CD14-positive monocyte (primary cell): ENCODE data around the gene NLRC5. TPM values are rescaled to one million over a fixed set of nuclear protein-coding genes. Genes with fewer than 3 reads are reported as not detected.
A peak's percentile ranks its signal among the peaks of the same experiment; 100 is the strongest.

ENCODE experiments used
- DNase-seq, 3 donors: peaks; one replicate each; pipeline ENCODE4 v3.0.0-alpha.2; 2011 to 2022
- H2AFZ ChIP-seq: 2 replicates; pipeline ENCODE4 v1.6.0; 2012; ENCODE audit warnings: mild to moderate bottlenecking, low read depth, low read length, inconsistent platforms; ENCODE audit not compliant: insufficient read depth, poor library complexity, severe bottlenecking
- H3K27ac ChIP-seq, 2 donors: 1 replicate in 1 of 2; 2 replicates in 1 of 2; pipeline ENCODE4 v1.5.1; 2012 to 2013; ENCODE audit warnings: low read length in 2 of 2, control low read depth in 1 of 2, inconsistent platforms in 1 of 2, low read depth in 1 of 2, mild to moderate bottlenecking in 1 of 2
- H3K27me3 ChIP-seq, 2 donors: one replicate each; pipeline versions ENCODE4 v1.6.0 to v1.6.1; 2011 to 2013; ENCODE audit warnings: low read length in 2 of 2; ENCODE audit not compliant: control insufficient read depth in 2 of 2, insufficient read depth in 2 of 2
- H3K36me3 ChIP-seq, 2 donors: replicated peaks in 1 of 2; 1 replicate in 1 of 2; 2 replicates in 1 of 2; pipeline versions ENCODE4 v1.5.1 to v1.6.1; 2012 to 2013; ENCODE audit warnings: low read length in 2 of 2, control low read depth in 1 of 2, inconsistent platforms in 1 of 2, mild to moderate bottlenecking in 1 of 2; ENCODE audit not compliant: insufficient read depth in 2 of 2, control insufficient read depth in 1 of 2
- H3K4me1 ChIP-seq, 2 donors: 1 replicate in 1 of 2; 2 replicates in 1 of 2; pipeline versions ENCODE4 v1.5.1 to v1.6.1; 2012 to 2013; ENCODE audit warnings: low read length in 2 of 2, control low read depth in 1 of 2, inconsistent platforms in 1 of 2, mild to moderate bottlenecking in 1 of 2, moderate library complexity in 1 of 2; ENCODE audit not compliant: insufficient read depth in 2 of 2, control insufficient read depth in 1 of 2
- H3K4me2 ChIP-seq: replicated peaks from 2 replicates; pipeline ENCODE3; 2012; ENCODE audit warnings: low read length, moderate library complexity, mild to moderate bottlenecking; ENCODE audit not compliant: poor library complexity, severe bottlenecking; ENCODE audit errors: extremely low read depth
- H3K4me3 ChIP-seq, 3 experiments: fragments of 200-600 bp in 1 of 3; sonication (generic) in 1 of 3; replicated peaks in 1 of 3; 1 replicate in 2 of 3; 2 replicates in 1 of 3; pipeline ENCODE4 v1.5.1; 2011 to 2013; ENCODE audit warnings: low read length in 3 of 3, mild to moderate bottlenecking in 3 of 3, control low read depth in 2 of 3, low read depth in 2 of 3, inconsistent platforms in 1 of 3, moderate library complexity in 1 of 3
- H3K79me2 ChIP-seq: 2 replicates; pipeline ENCODE4 v1.6.0; 2012; ENCODE audit warnings: mild to moderate bottlenecking, control low read depth, inconsistent platforms, low read length, moderate library complexity; ENCODE audit not compliant: insufficient read depth
- H3K9ac ChIP-seq: 2 replicates; pipeline ENCODE4 v1.6.0; 2017; ENCODE audit warnings: low read length, mild to moderate bottlenecking; ENCODE audit not compliant: insufficient read depth, poor library complexity, severe bottlenecking
- H3K9me3 ChIP-seq, 2 donors: replicated peaks in 1 of 2; 1 replicate in 1 of 2; 2 replicates in 1 of 2; pipeline versions ENCODE4 v1.5.1 to v1.6.1; 2012 to 2013; ENCODE audit warnings: low read length in 2 of 2, control low read depth in 1 of 2; ENCODE audit not compliant: control insufficient read depth in 1 of 2, insufficient read depth in 1 of 2
- H4K20me1 ChIP-seq: 2 replicates; pipeline ENCODE4 v1.6.0; 2012; ENCODE audit warnings: mild to moderate bottlenecking, low read length, control low read depth, moderate library complexity; ENCODE audit not compliant: insufficient read depth
- H3K27ac Mint-ChIP-seq, 7 donors: one replicate each; pipeline ENCODE4 v1.8.0; 2020; ENCODE audit warnings: mild to moderate bottlenecking in 7 of 7, mixed read lengths in 7 of 7, moderate library complexity in 6 of 7, inconsistent platforms in 2 of 7
- H3K27me3 Mint-ChIP-seq, 3 donors: one replicate each; pipeline ENCODE4 v1.8.0; 2021 to 2022; ENCODE audit warnings: low read depth in 3 of 3, mild to moderate bottlenecking in 3 of 3, mixed read lengths in 3 of 3, moderate library complexity in 3 of 3, inconsistent platforms in 1 of 3
- H3K36me3 Mint-ChIP-seq, 2 donors: one replicate each; pipeline ENCODE4 v1.8.0; 2020; ENCODE audit warnings: mixed read lengths in 2 of 2, inconsistent platforms in 1 of 2, mild to moderate bottlenecking in 1 of 2
- H3K4me1 Mint-ChIP-seq: one replicate; pipeline ENCODE4 v1.8.0; 2020; ENCODE audit warnings: mild to moderate bottlenecking, mixed read lengths
- H3K4me3 Mint-ChIP-seq, 2 donors: one replicate each; pipeline ENCODE4 v1.8.0; 2020; ENCODE audit warnings: mild to moderate bottlenecking in 2 of 2, mixed read lengths in 2 of 2, moderate library complexity in 1 of 2
- H3K9me3 Mint-ChIP-seq, 7 donors: one replicate each; pipeline ENCODE4 v1.8.0; 2020 to 2022; ENCODE audit warnings: mixed read lengths in 7 of 7, mild to moderate bottlenecking in 6 of 7, moderate library complexity in 6 of 7, inconsistent platforms in 2 of 7
- WGBS: methylation state at CpG from one replicate; pipeline ENCODE4 v1.1.5; 2013; ENCODE audit warnings: missing lambda C conversion rate; ENCODE audit not compliant: insufficient coverage; 5-methylcytosine and 5-hydroxymethylcytosine counted together
- intact Hi-C, 2 donors: fragments of 100-400 bp; cut with micrococcal nuclease; formaldehyde crosslinking; loops; one replicate each; pipeline versions ENCODE4 v1.15.0 to v1.15.1; 2023
- polyA plus RNA-seq, 3 donors: library from polyadenylated mRNA; depleted of rRNA in 1 of 3; unstranded in 2 of 3; stranded (reverse) in 1 of 3; fragments of 300-500 nt in 2 of 3; fragments of >200 nt in 1 of 3; fragmentation: Illumina TruSeq in 2 of 3; gene quantifications; 1 replicate in 2 of 3; 2 replicates in 1 of 3; pipeline ENCODE4 v1.2.3, GENCODE V29; 2012 to 2021
- TF ChIP-seq, protein P1 (sequence below): fragments of 200-600 bp; IDR thresholded peaks from one replicate; pipeline ENCODE4 v1.8.0; 2022; ENCODE audit warnings: antibody characterized with exemption, mild to moderate bottlenecking

The NLRC5 gene
- polyA plus RNA-seq, 3 donors, result 10.3 to 171 (median 21.6) TPM

DNA sequence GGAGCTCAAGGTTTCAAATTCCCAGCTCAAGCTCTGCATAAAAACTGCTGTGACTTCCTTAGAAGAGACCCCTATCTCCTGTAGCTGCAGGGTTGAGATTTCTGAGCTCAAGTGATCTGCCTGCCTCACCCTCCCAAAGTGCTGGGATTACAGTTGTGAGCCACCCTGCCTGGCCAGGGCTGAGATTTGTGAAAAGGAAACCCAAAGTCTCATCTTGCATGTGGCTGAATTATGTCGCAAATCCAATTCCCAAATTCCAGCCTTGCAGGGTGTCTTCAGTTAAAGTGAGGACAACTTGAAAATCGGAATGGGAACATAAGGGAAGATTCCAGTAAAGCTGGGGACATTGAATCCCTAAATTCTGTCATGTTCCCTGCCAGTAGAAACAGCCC is 41.8 kb upstream of the NLRC5 start:
- no peaks in the 10 kb centered on the region for H3K9me3 Mint-ChIP-seq
- peaks cover 40 to 53% of the 10 kb centered on the region in 2 donors for H3K36me3 Mint-ChIP-seq
- Histone ChIP-seq H4K20me1 (peaks cover 64% of the 10 kb centered on the region), H3K27me3 (no peaks in the 10 kb centered on the region), H2AFZ (no peak overlapping the region), H3K9ac (no peak overlapping the region), H3K27ac (no peak overlapping the region), H3K79me2 (no peaks in the 10 kb centered on the region), H3K36me3 (peaks cover 35 to 52% of the 10 kb centered on the region in 2 donors), H3K4me3 (no peak overlapping the region), H3K4me1 (peaks cover 23% of the 10 kb centered on the region in 2 donors), H3K9me3 (no peaks in the 10 kb centered on the region), H3K4me2 (no peak overlapping the region)
- peaks cover 0 to 3% (median 2%) of the 10 kb centered on the region in 3 donors for H3K27me3 Mint-ChIP-seq
- intact Hi-C loops, result no loop called here
- no peak overlapping the region for H3K4me3 Mint-ChIP-seq
- H3K27ac Mint-ChIP-seq, result peak overlapping the region in 2 of 7 donors; percentile 35 to 37
- H3K4me1 Mint-ChIP-seq, result peaks cover 26% of the 10 kb centered on the region
- no peak for DNase-seq
- WGBS, result no CpG with 5 or more reads among the region's 2 CpGs
- TF ChIP-seq, protein P1, sequence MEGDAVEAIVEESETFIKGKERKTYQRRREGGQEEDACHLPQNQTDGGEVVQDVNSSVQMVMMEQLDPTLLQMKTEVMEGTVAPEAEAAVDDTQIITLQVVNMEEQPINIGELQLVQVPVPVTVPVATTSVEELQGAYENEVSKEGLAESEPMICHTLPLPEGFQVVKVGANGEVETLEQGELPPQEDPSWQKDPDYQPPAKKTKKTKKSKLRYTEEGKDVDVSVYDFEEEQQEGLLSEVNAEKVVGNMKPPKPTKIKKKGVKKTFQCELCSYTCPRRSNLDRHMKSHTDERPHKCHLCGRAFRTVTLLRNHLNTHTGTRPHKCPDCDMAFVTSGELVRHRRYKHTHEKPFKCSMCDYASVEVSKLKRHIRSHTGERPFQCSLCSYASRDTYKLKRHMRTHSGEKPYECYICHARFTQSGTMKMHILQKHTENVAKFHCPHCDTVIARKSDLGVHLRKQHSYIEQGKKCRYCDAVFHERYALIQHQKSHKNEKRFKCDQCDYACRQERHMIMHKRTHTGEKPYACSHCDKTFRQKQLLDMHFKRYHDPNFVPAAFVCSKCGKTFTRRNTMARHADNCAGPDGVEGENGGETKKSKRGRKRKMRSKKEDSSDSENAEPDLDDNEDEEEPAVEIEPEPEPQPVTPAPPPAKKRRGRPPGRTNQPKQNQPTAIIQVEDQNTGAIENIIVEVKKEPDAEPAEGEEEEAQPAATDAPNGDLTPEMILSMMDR, result no peak

DNA sequence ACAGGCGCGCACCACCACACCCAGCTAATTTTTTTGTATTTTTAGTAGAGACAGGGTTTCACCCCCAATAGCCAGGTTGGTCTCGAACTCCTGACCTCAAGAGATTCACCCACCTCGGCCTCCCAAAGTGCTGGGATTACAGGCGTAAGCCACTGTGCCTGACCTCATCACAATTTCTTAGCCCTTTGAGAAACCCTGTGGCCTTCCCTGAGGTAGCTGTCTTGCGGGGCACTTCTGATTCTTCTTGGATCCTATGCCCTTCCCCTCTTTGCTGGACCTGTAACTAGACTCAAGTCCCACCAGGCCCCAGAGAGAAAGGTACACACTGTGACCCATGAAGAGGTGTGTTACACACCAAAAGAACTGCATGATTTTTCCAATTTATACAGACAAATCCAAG is 41.1 kb upstream of the NLRC5 start:
- H3K4me1 Mint-ChIP-seq, result peaks cover 26% of the 10 kb centered on the region
- peak overlapping the region in 4 of 7 donors; percentile 21 to 72 (median 32) for H3K27ac Mint-ChIP-seq
- intact Hi-C loops, result no loop called here
- Histone ChIP-seq H3K79me2 (no peaks in the 10 kb centered on the region), H3K9me3 (no peaks in the 10 kb centered on the region), H3K27me3 (no peaks in the 10 kb centered on the region), H3K4me1 (peaks cover 23% of the 10 kb centered on the region in 2 donors), H3K27ac (no peak overlapping the region), H4K20me1 (peaks cover 58% of the 10 kb centered on the region), H2AFZ (no peak overlapping the region), H3K36me3 (peaks cover 29 to 46% of the 10 kb centered on the region in 2 donors), H3K4me2 (no peak overlapping the region), H3K4me3 (no peak overlapping the region), H3K9ac (no peak overlapping the region)
- 90% methylated on average over 2 of the region's 6 CpGs for WGBS
- TF ChIP-seq, protein P1, result no peak
- no peaks in the 10 kb centered on the region for H3K9me3 Mint-ChIP-seq
- DNase-seq, result no peak
- H3K4me3 Mint-ChIP-seq, result no peak overlapping the region
- peaks cover 33 to 46% of the 10 kb centered on the region in 2 donors for H3K36me3 Mint-ChIP-seq
- peaks cover 0 to 3% (median 2%) of the 10 kb centered on the region in 3 donors for H3K27me3 Mint-ChIP-seq
